ENCODE results near the gene ITPKA.

Gene ITPKA

GRCh38 chr15:41486286-41486685, 7.4 kb upstream of the ITPKA start:
- Histone ChIP-seq H3K36me3 (replicated peaks in 1 of 2; ENCODE audit: control insufficient read depth in 2 of 2, insufficient read depth in 2 of 2, low read length in 2 of 2) (peaks cover 9 to 32% of the 10 kb centered on the region in 2 donors), H3K4me3 (ENCODE audit: low read length in 2 of 2) (no peak overlapping the region), H4K91ac (ENCODE audit: low read depth, low read length, poor library complexity) (no peak overlapping the region), H3K4me1 (ENCODE audit: control insufficient read depth in 2 of 2, insufficient read depth in 1 of 2, low read depth in 1 of 2, low read length in 2 of 2) (peaks cover 2 to 11% of the 10 kb centered on the region in 2 donors), H3K9me3 (replicated peaks in 1 of 2; ENCODE audit: control insufficient read depth in 2 of 2, insufficient read depth in 1 of 2, low read depth in 1 of 2, low read length in 2 of 2) (peaks cover 0 to 2% of the 10 kb centered on the region in 2 donors), H3K18ac (ENCODE audit: low read length) (no peak overlapping the region), H3K4ac (ENCODE audit: low read length) (no peak overlapping the region), H3K27me3 (ENCODE audit: control insufficient read depth in 3 of 3, insufficient read depth in 3 of 3, low read depth in 1 of 3, low read length in 3 of 3) (peaks cover 0 to 3% (median 0%) of the 10 kb centered on the region in 3 experiments), H3K79me1 (ENCODE audit: low read depth, low read length) (no peaks in the 10 kb centered on the region), H3K27ac (replicated peaks; ENCODE audit: low read length) (no peak overlapping the region), H3K4me2 (ENCODE audit: insufficient read depth, low read length, poor library complexity, severe bottlenecking) (no peak overlapping the region), H3K14ac (ENCODE audit: low read length) (no peak overlapping the region), H3K23ac (ENCODE audit: low read depth, low read length, poor library complexity) (no peak overlapping the region), H2BK12ac (ENCODE audit: low read length) (no peak overlapping the region), H2AK5ac (ENCODE audit: low read depth, low read length) (peak overlapping the region; percentile 51), H2BK120ac (ENCODE audit: low read depth, low read length) (no peak overlapping the region), H3K9ac (ENCODE audit: low read depth, low read length, poor library complexity) (no peak overlapping the region), H2BK15ac (ENCODE audit: low read length) (no peak overlapping the region), H2BK5ac (ENCODE audit: low read length) (no peak overlapping the region), H4K8ac (ENCODE audit: low read depth, low read length) (no peak overlapping the region), H2AFZ (ENCODE audit: low read length) (no peak overlapping the region)
- no peak for DNase-seq (ENCODE audit: low spot score)
- no CpG with 5 or more reads among the region's 43 CpGs for WGBS, 2 donors (ENCODE audit: extremely low coverage in 2 of 2, insufficient read length in 2 of 2, insufficient replicate concordance in 1 of 2)

- H3K27me3 ChIP-seq (ENCODE audit: control insufficient read depth in 3 of 3, insufficient read depth in 3 of 3, low read depth in 1 of 3, low read length in 3 of 3) = peaks cover 0 to 14% (median 0%) of the 10 kb centered on the region in 3 experiments
- H3K4ac ChIP-seq (ENCODE audit: low read length) = no peak overlapping the region
- no peak overlapping the region for H2BK15ac ChIP-seq (ENCODE audit: low read length)
- H2BK120ac ChIP-seq (ENCODE audit: low read depth, low read length) = no peak overlapping the region
- H2AFZ ChIP-seq (ENCODE audit: low read length) = no peak overlapping the region
- peaks cover 0 to 2% of the 10 kb centered on the region in 2 donors for H3K9me3 ChIP-seq (replicated peaks in 1 of 2; ENCODE audit: control insufficient read depth in 2 of 2, insufficient read depth in 1 of 2, low read depth in 1 of 2, low read length in 2 of 2)
- H3K14ac ChIP-seq (ENCODE audit: low read length) = no peak overlapping the region
- no peak overlapping the region for H2BK5ac ChIP-seq (ENCODE audit: low read length)
- WGBS, 2 donors (ENCODE audit: extremely low coverage in 2 of 2, insufficient read length in 2 of 2, insufficient replicate concordance in 1 of 2) = no CpG with 5 or more reads among the region's 9 CpGs
- peaks cover 6 to 21% of the 10 kb centered on the region in 2 donors for H3K36me3 ChIP-seq (replicated peaks in 1 of 2; ENCODE audit: control insufficient read depth in 2 of 2, insufficient read depth in 2 of 2, low read length in 2 of 2)
- no peak overlapping the region for H3K27ac ChIP-seq (replicated peaks; ENCODE audit: low read length)
- H3K4me2 ChIP-seq (ENCODE audit: insufficient read depth, low read length, poor library complexity, severe bottlenecking) = no peak overlapping the region
- peak overlapping the region; percentile 63 for H3K9ac ChIP-seq (ENCODE audit: low read depth, low read length, poor library complexity)
- H2AK5ac ChIP-seq (ENCODE audit: low read depth, low read length) = no peak overlapping the region
- no peak overlapping the region for H3K18ac ChIP-seq (ENCODE audit: low read length)
- no peak overlapping the region for H4K8ac ChIP-seq (ENCODE audit: low read depth, low read length)
- no peaks in the 10 kb centered on the region for H3K79me1 ChIP-seq (ENCODE audit: low read depth, low read length)
- H4K91ac ChIP-seq (ENCODE audit: low read depth, low read length, poor library complexity) = no peak overlapping the region
- H3K4me3 ChIP-seq (ENCODE audit: low read length in 2 of 2) = no peak overlapping the region
- H3K23ac ChIP-seq (ENCODE audit: low read depth, low read length, poor library complexity) = no peak overlapping the region
- peaks cover 4 to 12% of the 10 kb centered on the region in 2 donors for H3K4me1 ChIP-seq (ENCODE audit: control insufficient read depth in 2 of 2, insufficient read depth in 1 of 2, low read depth in 1 of 2, low read length in 2 of 2)
- H2BK12ac ChIP-seq (ENCODE audit: low read length) = no peak overlapping the region
- DNase-seq (ENCODE audit: low spot score) = no peak
Measured at GRCh38 chr15:41487381-41487780, 6.3 kb upstream of the ITPKA start.

DNA sequence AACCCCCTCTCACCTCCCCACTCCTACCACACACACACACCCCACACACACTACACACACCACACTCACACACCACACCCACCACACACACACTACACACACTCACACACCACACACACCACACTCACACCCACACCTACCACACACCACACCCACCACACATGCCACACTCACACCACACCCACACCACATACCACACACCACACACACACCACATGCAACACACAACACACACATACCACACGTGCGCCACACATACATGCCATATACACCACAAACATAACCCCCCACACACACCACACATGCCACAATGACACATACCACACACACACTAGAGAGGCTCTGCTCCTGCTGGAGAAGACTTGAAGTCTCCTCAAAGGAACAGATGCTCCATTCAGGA, 5.9 kb upstream of the ITPKA start:
- H2BK15ac ChIP-seq (ENCODE audit: low read length) = no peak overlapping the region
- WGBS, 2 donors (ENCODE audit: extremely low coverage in 2 of 2, insufficient read length in 2 of 2, insufficient replicate concordance in 1 of 2) = no CpG with 5 or more reads among the region's 2 CpGs

DNA sequence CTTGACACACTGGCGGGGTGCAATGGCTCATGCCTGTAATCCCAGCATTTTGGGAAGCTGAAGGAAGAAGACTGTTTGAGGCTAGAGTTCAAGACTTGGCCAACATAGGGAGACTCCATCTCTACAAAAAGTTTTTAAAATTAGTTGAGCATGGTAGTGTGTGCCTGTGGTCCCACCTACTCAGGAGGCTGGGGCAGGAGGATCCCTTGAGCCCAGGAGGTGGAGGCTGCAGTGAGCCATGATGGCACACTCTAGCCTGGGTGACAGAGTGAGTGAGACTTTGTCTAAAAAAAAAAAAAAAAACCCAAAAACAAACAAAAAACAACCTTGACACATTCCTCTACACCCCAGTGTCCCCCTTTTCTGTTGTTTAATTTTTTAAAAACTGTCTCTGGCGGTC, 4.0 kb upstream of the ITPKA start:
- H2BK15ac ChIP-seq (ENCODE audit: low read length) = no peak overlapping the region
- no peak overlapping the region for H3K14ac ChIP-seq (ENCODE audit: low read length)
- no peak overlapping the region for H2BK12ac ChIP-seq (ENCODE audit: low read length)
- H3K27ac ChIP-seq (replicated peaks; ENCODE audit: low read length) = no peak overlapping the region
- no CpG with 5 or more reads among the region's 2 CpGs for WGBS, 2 donors (ENCODE audit: extremely low coverage in 2 of 2, insufficient read length in 2 of 2, insufficient replicate concordance in 1 of 2)
- no peak overlapping the region for H4K91ac ChIP-seq (ENCODE audit: low read depth, low read length, poor library complexity)
- no peak overlapping the region for H2BK5ac ChIP-seq (ENCODE audit: low read length)
- no peak overlapping the region for H3K18ac ChIP-seq (ENCODE audit: low read length)
- H3K4me1 ChIP-seq (ENCODE audit: control insufficient read depth in 2 of 2, insufficient read depth in 1 of 2, low read depth in 1 of 2, low read length in 2 of 2) = peaks cover 11 to 17% of the 10 kb centered on the region in 2 donors
- H3K23ac ChIP-seq (ENCODE audit: low read depth, low read length, poor library complexity) = no peak overlapping the region
- no peak overlapping the region for H2BK120ac ChIP-seq (ENCODE audit: low read depth, low read length)
- no peak overlapping the region for H4K8ac ChIP-seq (ENCODE audit: low read depth, low read length)
- H3K4me3 ChIP-seq (ENCODE audit: low read length in 2 of 2) = no peak overlapping the region
- no peak overlapping the region for H3K4me2 ChIP-seq (ENCODE audit: insufficient read depth, low read length, poor library complexity, severe bottlenecking)
- peaks cover 8 to 26% (median 8%) of the 10 kb centered on the region in 3 experiments for H3K27me3 ChIP-seq (ENCODE audit: control insufficient read depth in 3 of 3, insufficient read depth in 3 of 3, low read depth in 1 of 3, low read length in 3 of 3)
- no peak overlapping the region for H3K9ac ChIP-seq (ENCODE audit: low read depth, low read length, poor library complexity)
- H2AK5ac ChIP-seq (ENCODE audit: low read depth, low read length) = no peak overlapping the region
- no peaks in the 10 kb centered on the region for H3K9me3 ChIP-seq (replicated peaks in 1 of 2; ENCODE audit: control insufficient read depth in 2 of 2, insufficient read depth in 1 of 2, low read depth in 1 of 2, low read length in 2 of 2)
- H3K79me1 ChIP-seq (ENCODE audit: low read depth, low read length) = no peaks in the 10 kb centered on the region
- DNase-seq (ENCODE audit: low spot score) = no peak
- no peak overlapping the region for H2AFZ ChIP-seq (ENCODE audit: low read length)
- H3K4ac ChIP-seq (ENCODE audit: low read length) = no peak overlapping the region
- peaks cover 0 to 2% of the 10 kb centered on the region in 2 donors for H3K36me3 ChIP-seq (replicated peaks in 1 of 2; ENCODE audit: control insufficient read depth in 2 of 2, insufficient read depth in 2 of 2, low read length in 2 of 2)

More for the DNA sequence above, 5.9 kb upstream of the ITPKA start:
- Histone ChIP-seq H4K8ac (ENCODE audit: low read depth, low read length) (no peak overlapping the region), H3K36me3 (replicated peaks in 1 of 2; ENCODE audit: control insufficient read depth in 2 of 2, insufficient read depth in 2 of 2, low read length in 2 of 2) (peaks cover 4 to 17% of the 10 kb centered on the region in 2 donors), H3K4me1 (ENCODE audit: control insufficient read depth in 2 of 2, insufficient read depth in 1 of 2, low read depth in 1 of 2, low read length in 2 of 2) (peaks cover 8 to 17% of the 10 kb centered on the region in 2 donors), H3K9me3 (replicated peaks in 1 of 2; ENCODE audit: control insufficient read depth in 2 of 2, insufficient read depth in 1 of 2, low read depth in 1 of 2, low read length in 2 of 2) (peaks cover 0 to 2% of the 10 kb centered on the region in 2 donors), H3K4me3 (ENCODE audit: low read length in 2 of 2) (peak overlapping the region in 1 of 2 donors; percentile 64), H3K23ac (ENCODE audit: low read depth, low read length, poor library complexity) (peak overlapping the region; percentile 59), H2AK5ac (ENCODE audit: low read depth, low read length) (no peak overlapping the region), H3K79me1 (ENCODE audit: low read depth, low read length) (no peaks in the 10 kb centered on the region), H3K18ac (ENCODE audit: low read length) (peak overlapping the region; percentile 52), H4K91ac (ENCODE audit: low read depth, low read length, poor library complexity) (peak overlapping the region; percentile 82), H3K27ac (replicated peaks; ENCODE audit: low read length) (no peak overlapping the region), H3K4me2 (ENCODE audit: insufficient read depth, low read length, poor library complexity, severe bottlenecking) (no peak overlapping the region), H2AFZ (ENCODE audit: low read length) (no peak overlapping the region), H3K9ac (ENCODE audit: low read depth, low read length, poor library complexity) (peak overlapping the region; percentile 63), H3K4ac (ENCODE audit: low read length) (peak overlapping the region; percentile 56), H3K27me3 (ENCODE audit: control insufficient read depth in 3 of 3, insufficient read depth in 3 of 3, low read depth in 1 of 3, low read length in 3 of 3) (peaks cover 0 to 17% (median 0%) of the 10 kb centered on the region in 3 experiments), H3K14ac (ENCODE audit: low read length) (peak overlapping the region; percentile 94), H2BK12ac (ENCODE audit: low read length) (no peak overlapping the region), H2BK120ac (ENCODE audit: low read depth, low read length) (no peak overlapping the region), H2BK5ac (ENCODE audit: low read length) (no peak overlapping the region)
- no peak for DNase-seq (ENCODE audit: low spot score)

Data from neuronal stem cell (in vitro differentiated cells).